WTC11 (cell line): ENCODE results near the gene SYCE1L. TPM values are rescaled to one million over a fixed set of nuclear protein-coding genes. Genes with fewer than 3 reads are reported as not detected.

ENCODE experiments used
- ATAC-seq: fragments of 200-7000 bp; cut with Tn5 transposase; 2 replicates; pipeline ENCODE4 v1.10.0; 2021; ENCODE audit warnings: mild to moderate bottlenecking, moderate library complexity
- CTCF ChIA-PET: fragments of 300-600 bp; sonication (Branson Sonifier 250); formaldehyde crosslinking; loops from one replicate; lab custom pipeline; 2021; ENCODE audit warnings: antibody characterized with exemption; lab: Charles Lee
- POLR2A ChIA-PET: fragments of 350-600 bp; sonication (Branson Sonifier 250); formaldehyde crosslinking; loops from one replicate; lab custom pipeline; 2021; ENCODE audit warnings: antibody characterized with exemption; lab: Charles Lee
- DNase-seq: peaks from one replicate; pipeline ENCODE4 v3.0.0; 2021; ENCODE audit warnings: low spot score
- H3K27ac Mint-ChIP-seq: 2 replicates; pipeline ENCODE4 v1.8.0; 2021; ENCODE audit warnings: mixed read lengths
- H3K27me3 Mint-ChIP-seq: 2 replicates; pipeline ENCODE4 v1.8.0; 2021; ENCODE audit warnings: low read depth, mild to moderate bottlenecking, moderate library complexity, mixed read lengths
- H3K36me3 Mint-ChIP-seq: 2 replicates; pipeline ENCODE4 v1.8.0; 2021; ENCODE audit warnings: mixed read lengths
- H3K4me1 Mint-ChIP-seq: 2 replicates; pipeline ENCODE4 v1.8.0; 2022; ENCODE audit warnings: mixed read lengths
- H3K4me3 Mint-ChIP-seq: 2 replicates; pipeline ENCODE4 v1.8.0; 2021; ENCODE audit warnings: mild to moderate bottlenecking, moderate library complexity, mixed read lengths
- H3K9me3 Mint-ChIP-seq: 2 replicates; pipeline ENCODE4 v1.8.0; 2021; ENCODE audit warnings: mixed read lengths
- EMX1 ChIP-seq: fragments of 250-450 bp; sonication (Bioruptor Pico); IDR thresholded peaks from 2 replicates; pipeline ENCODE4 v1.8.0; 2021; ENCODE audit warnings: mild to moderate bottlenecking
- GRHL2 ChIP-seq: fragments of 250-450 bp; sonication (Bioruptor Pico); IDR thresholded peaks from 2 replicates; pipeline ENCODE4 v1.8.0; 2022; ENCODE audit warnings: mild to moderate bottlenecking, moderate library complexity; ENCODE audit not compliant: insufficient replicate concordance, severe bottlenecking
- NFE2L1 ChIP-seq: sonication (generic); formaldehyde crosslinking; IDR thresholded peaks from 2 replicates; pipeline ENCODE4 v1.8.1; 2023; ENCODE audit warnings: missing genetic modification reagents
- NFYB ChIP-seq: sonication (generic); formaldehyde crosslinking; conservative IDR thresholded peaks from 2 replicates; pipeline ENCODE4 v1.8.0; 2022; ENCODE audit warnings: low read depth, missing genetic modification reagents
- PRRX2 ChIP-seq: fragments of 250-450 bp; sonication (Bioruptor Pico); IDR thresholded peaks from 2 replicates; pipeline ENCODE4 v1.8.0; 2021; ENCODE audit warnings: mild to moderate bottlenecking
- RORB ChIP-seq: fragments of 250-450 bp; sonication (Bioruptor Pico); IDR thresholded peaks from 2 replicates; pipeline ENCODE4 v1.9.0; 2021; ENCODE audit warnings: mild to moderate bottlenecking
- TEAD1 ChIP-seq: sonication (generic); formaldehyde crosslinking; IDR thresholded peaks from 2 replicates; pipeline ENCODE4 v1.8.0; 2022; ENCODE audit warnings: mild to moderate bottlenecking, missing genetic modification reagents
- TP53 ChIP-seq: sonication (generic); formaldehyde crosslinking; IDR thresholded peaks from 2 replicates; pipeline ENCODE4 v1.8.1; 2023; ENCODE audit warnings: mild to moderate bottlenecking, missing genetic modification reagents
- ZNF121 ChIP-seq: sonication (generic); formaldehyde crosslinking; IDR thresholded peaks from 2 replicates; pipeline ENCODE4 v1.8.0; 2023; ENCODE audit warnings: missing genetic modification reagents
- ZNF219 ChIP-seq: sonication (generic); formaldehyde crosslinking; IDR thresholded peaks from 2 replicates; pipeline ENCODE4 v1.8.0; 2023; ENCODE audit warnings: missing genetic modification reagents, mild to moderate bottlenecking, borderline replicate concordance
- ZNF232 ChIP-seq: sonication (generic); formaldehyde crosslinking; IDR thresholded peaks from 2 replicates; pipeline ENCODE4 v1.8.0; 2022; ENCODE audit warnings: mild to moderate bottlenecking, missing genetic modification reagents
- total RNA-seq: library from RNA; stranded (reverse); gene quantifications from 3 replicates; pipeline ENCODE4 v1.2.3, GENCODE V29; 2021
- TF ChIP-seq, protein P1 (sequence below): sonication (generic); formaldehyde crosslinking; IDR thresholded peaks from 2 replicates; pipeline ENCODE4 v1.8.1; 2023; ENCODE audit warnings: mild to moderate bottlenecking, missing genetic modification reagents, moderate library complexity
- TF ChIP-seq, protein P2 (sequence below): sonication (generic); formaldehyde crosslinking; IDR thresholded peaks from 2 replicates; pipeline ENCODE4 v1.8.1; 2023; ENCODE audit warnings: mild to moderate bottlenecking, missing genetic modification reagents, borderline replicate concordance
- TF ChIP-seq, protein P3 (sequence below): sonication (generic); formaldehyde crosslinking; IDR thresholded peaks from 2 replicates; pipeline ENCODE4 v1.8.1; 2022; ENCODE audit warnings: low read depth, missing genetic modification reagents, borderline replicate concordance
- TF ChIP-seq, protein P4 (sequence below): sonication (generic); formaldehyde crosslinking; IDR thresholded peaks from 2 replicates; pipeline ENCODE4 v1.8.1; 2023; ENCODE audit warnings: mild to moderate bottlenecking, moderate library complexity, missing genetic modification reagents
- TF ChIP-seq, protein P5 (sequence below): sonication (generic); formaldehyde crosslinking; conservative IDR thresholded peaks from 2 replicates; pipeline ENCODE4 v1.8.1; 2023; ENCODE audit warnings: mild to moderate bottlenecking, low read depth, missing genetic modification reagents, moderate library complexity
- TF ChIP-seq, protein P6 (sequence below): sonication (generic); formaldehyde crosslinking; IDR thresholded peaks from 2 replicates; pipeline ENCODE4 v1.8.1; 2023; ENCODE audit warnings: mild to moderate bottlenecking, missing genetic modification reagents

Gene SYCE1L
- total RNA-seq, 1 experiment from 2014 or later, result 7.0 TPM

DNA sequence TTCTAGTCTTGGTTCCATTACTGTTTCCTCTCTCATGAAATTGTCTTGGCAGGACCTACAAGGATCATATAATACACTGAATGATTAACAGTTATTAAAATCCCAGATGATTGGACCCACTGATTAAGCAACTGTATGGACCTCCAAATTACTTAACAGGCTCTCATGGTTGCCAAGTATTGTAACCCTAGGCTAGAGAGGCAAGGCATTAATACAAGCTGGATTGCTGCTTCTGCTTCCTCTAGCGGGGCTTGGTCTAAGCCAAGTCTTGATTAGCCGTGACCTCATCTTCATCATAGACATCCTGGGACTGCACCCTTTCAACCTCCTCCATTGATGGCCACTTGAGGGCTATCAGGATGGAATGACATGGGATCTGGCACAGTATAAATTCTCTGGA, 46.9 kb downstream of the SYCE1L start (continued):
- TF ChIP-seq, protein P1, sequence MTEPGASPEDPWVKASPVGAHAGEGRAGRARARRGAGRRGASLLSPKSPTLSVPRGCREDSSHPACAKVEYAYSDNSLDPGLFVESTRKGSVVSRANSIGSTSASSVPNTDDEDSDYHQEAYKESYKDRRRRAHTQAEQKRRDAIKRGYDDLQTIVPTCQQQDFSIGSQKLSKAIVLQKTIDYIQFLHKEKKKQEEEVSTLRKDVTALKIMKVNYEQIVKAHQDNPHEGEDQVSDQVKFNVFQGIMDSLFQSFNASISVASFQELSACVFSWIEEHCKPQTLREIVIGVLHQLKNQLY (CRISPR knock-in tag), result no peak
- TF ChIP-seq, protein P2, sequence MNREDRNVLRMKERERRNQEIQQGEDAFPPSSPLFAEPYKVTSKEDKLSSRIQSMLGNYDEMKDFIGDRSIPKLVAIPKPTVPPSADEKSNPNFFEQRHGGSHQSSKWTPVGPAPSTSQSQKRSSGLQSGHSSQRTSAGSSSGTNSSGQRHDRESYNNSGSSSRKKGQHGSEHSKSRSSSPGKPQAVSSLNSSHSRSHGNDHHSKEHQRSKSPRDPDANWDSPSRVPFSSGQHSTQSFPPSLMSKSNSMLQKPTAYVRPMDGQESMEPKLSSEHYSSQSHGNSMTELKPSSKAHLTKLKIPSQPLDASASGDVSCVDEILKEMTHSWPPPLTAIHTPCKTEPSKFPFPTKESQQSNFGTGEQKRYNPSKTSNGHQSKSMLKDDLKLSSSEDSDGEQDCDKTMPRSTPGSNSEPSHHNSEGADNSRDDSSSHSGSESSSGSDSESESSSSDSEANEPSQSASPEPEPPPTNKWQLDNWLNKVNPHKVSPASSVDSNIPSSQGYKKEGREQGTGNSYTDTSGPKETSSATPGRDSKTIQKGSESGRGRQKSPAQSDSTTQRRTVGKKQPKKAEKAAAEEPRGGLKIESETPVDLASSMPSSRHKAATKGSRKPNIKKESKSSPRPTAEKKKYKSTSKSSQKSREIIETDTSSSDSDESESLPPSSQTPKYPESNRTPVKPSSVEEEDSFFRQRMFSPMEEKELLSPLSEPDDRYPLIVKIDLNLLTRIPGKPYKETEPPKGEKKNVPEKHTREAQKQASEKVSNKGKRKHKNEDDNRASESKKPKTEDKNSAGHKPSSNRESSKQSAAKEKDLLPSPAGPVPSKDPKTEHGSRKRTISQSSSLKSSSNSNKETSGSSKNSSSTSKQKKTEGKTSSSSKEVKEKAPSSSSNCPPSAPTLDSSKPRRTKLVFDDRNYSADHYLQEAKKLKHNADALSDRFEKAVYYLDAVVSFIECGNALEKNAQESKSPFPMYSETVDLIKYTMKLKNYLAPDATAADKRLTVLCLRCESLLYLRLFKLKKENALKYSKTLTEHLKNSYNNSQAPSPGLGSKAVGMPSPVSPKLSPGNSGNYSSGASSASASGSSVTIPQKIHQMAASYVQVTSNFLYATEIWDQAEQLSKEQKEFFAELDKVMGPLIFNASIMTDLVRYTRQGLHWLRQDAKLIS (CRISPR knock-in tag), result no peak
- no peak for TF ChIP-seq GRHL2 (CRISPR knock-in tag)

DNA sequence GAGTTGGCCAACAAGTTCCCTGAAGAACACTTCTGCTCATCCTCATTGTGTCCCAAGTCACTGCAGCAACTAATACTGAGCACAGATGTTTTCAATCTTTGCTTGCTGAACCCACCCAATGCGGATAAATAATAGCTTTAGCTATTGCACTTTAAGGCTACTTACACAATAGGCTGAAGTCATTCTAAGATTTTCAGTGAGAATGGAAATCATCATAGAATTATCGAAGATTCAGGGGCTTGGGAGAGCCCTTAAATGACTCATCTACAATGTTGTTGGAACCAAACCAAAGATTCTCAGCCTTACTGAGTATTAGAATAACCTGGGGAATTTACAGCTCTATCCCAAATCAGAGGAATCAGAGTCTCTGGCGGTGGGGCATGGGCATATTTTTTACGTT, 51.2 kb downstream of the SYCE1L start:
- Mint-ChIP-seq H3K36me3 (no peaks in the 10 kb centered on the region), H3K27ac (no peak overlapping the region), H3K4me1 (no peaks in the 10 kb centered on the region), H3K4me3 (no peak overlapping the region), H3K27me3 (no peaks in the 10 kb centered on the region), H3K9me3 (peaks cover 6% of the 10 kb centered on the region; the same call in 1 of the 2 replicates)
- ATAC-seq (no peak), DNase-seq (no peak)
- POLR2A ChIA-PET, result interaction anchor here (1.3 kb wide), 1 partner anchor 74 kb away, joined by 3 read pairs; no protein-coding TSS in a partner anchor
- TF ChIP-seq PRRX2 (CRISPR knock-in tag) (no peak), ZNF121 (CRISPR knock-in tag) (no peak), NFE2L1 (no peak), TP53 (CRISPR knock-in tag) (no peak), NFYB (CRISPR knock-in tag) (no peak), RORB (CRISPR knock-in tag) (no peak), TEAD1 (no peak), ZNF232 (no peak), ZNF219 (CRISPR knock-in tag) (no peak), EMX1 (no peak)
- TF ChIP-seq, protein P3, sequence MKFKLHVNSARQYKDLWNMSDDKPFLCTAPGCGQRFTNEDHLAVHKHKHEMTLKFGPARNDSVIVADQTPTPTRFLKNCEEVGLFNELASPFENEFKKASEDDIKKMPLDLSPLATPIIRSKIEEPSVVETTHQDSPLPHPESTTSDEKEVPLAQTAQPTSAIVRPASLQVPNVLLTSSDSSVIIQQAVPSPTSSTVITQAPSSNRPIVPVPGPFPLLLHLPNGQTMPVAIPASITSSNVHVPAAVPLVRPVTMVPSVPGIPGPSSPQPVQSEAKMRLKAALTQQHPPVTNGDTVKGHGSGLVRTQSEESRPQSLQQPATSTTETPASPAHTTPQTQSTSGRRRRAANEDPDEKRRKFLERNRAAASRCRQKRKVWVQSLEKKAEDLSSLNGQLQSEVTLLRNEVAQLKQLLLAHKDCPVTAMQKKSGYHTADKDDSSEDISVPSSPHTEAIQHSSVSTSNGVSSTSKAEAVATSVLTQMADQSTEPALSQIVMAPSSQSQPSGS (CRISPR knock-in tag), result no peak
- TF ChIP-seq, protein P2 (CRISPR knock-in tag), result no peak
- TF ChIP-seq, protein P4, sequence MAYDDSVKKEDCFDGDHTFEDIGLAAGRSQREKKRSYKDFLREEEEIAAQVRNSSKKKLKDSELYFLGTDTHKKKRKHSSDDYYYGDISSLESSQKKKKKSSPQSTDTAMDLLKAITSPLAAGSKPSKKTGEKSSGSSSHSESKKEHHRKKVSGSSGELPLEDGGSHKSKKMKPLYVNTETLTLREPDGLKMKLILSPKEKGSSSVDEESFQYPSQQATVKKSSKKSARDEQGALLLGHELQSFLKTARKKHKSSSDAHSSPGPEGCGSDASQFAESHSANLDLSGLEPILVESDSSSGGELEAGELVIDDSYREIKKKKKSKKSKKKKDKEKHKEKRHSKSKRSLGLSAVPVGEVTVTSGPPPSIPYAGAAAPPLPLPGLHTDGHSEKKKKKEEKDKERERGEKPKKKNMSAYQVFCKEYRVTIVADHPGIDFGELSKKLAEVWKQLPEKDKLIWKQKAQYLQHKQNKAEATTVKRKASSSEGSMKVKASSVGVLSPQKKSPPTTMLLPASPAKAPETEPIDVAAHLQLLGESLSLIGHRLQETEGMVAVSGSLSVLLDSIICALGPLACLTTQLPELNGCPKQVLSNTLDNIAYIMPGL (CRISPR knock-in tag), result no peak
- TF ChIP-seq, protein P5, sequence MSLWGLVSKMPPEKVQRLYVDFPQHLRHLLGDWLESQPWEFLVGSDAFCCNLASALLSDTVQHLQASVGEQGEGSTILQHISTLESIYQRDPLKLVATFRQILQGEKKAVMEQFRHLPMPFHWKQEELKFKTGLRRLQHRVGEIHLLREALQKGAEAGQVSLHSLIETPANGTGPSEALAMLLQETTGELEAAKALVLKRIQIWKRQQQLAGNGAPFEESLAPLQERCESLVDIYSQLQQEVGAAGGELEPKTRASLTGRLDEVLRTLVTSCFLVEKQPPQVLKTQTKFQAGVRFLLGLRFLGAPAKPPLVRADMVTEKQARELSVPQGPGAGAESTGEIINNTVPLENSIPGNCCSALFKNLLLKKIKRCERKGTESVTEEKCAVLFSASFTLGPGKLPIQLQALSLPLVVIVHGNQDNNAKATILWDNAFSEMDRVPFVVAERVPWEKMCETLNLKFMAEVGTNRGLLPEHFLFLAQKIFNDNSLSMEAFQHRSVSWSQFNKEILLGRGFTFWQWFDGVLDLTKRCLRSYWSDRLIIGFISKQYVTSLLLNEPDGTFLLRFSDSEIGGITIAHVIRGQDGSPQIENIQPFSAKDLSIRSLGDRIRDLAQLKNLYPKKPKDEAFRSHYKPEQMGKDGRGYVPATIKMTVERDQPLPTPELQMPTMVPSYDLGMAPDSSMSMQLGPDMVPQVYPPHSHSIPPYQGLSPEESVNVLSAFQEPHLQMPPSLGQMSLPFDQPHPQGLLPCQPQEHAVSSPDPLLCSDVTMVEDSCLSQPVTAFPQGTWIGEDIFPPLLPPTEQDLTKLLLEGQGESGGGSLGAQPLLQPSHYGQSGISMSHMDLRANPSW, result no peak
- TF ChIP-seq, protein P6, sequence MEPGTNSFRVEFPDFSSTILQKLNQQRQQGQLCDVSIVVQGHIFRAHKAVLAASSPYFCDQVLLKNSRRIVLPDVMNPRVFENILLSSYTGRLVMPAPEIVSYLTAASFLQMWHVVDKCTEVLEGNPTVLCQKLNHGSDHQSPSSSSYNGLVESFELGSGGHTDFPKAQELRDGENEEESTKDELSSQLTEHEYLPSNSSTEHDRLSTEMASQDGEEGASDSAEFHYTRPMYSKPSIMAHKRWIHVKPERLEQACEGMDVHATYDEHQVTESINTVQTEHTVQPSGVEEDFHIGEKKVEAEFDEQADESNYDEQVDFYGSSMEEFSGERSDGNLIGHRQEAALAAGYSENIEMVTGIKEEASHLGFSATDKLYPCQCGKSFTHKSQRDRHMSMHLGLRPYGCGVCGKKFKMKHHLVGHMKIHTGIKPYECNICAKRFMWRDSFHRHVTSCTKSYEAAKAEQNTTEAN (CRISPR knock-in tag), result no peak
- TF ChIP-seq, protein P1 (CRISPR knock-in tag), result no peak
- CTCF ChIA-PET, result no interaction called here
